Astrocyte (in vitro differentiated cells and primary cell): ENCODE data around the gene TMEM9. TPM values are rescaled to one million over a fixed set of nuclear protein-coding genes. Genes with fewer than 3 reads are reported as not detected.

ENCODE experiments used
- DNase-seq: peaks from one replicate; pipeline ENCODE4 v3.0.0-alpha.2; 2010; ENCODE audit warnings: low read depth
- FAIRE-seq: peaks from 2 replicates; lab custom pipeline; 2011; peaks lifted over from hg19 to GRCh38; lab: Jason Lieb, UNC
- H2AFZ ChIP-seq: 2 replicates; pipeline ENCODE4 v1.6.0; 2012; ENCODE audit warnings: low read depth, low read length, inconsistent platforms
- H3K27ac ChIP-seq: 2 replicates; pipeline ENCODE4 v1.5.1; 2011; ENCODE audit warnings: low read depth, low read length, inconsistent platforms
- H3K27me3 ChIP-seq: 2 replicates; pipeline ENCODE4 v1.6.0; 2011; ENCODE audit warnings: low read length, inconsistent platforms; ENCODE audit not compliant: insufficient read depth
- H3K36me3 ChIP-seq: 2 replicates; pipeline ENCODE4 v1.5.1; 2011; ENCODE audit warnings: low read length, inconsistent platforms; ENCODE audit not compliant: insufficient read depth
- H3K4me1 ChIP-seq: 2 replicates; pipeline ENCODE4 v1.5.1; 2011; ENCODE audit warnings: low read length, inconsistent platforms; ENCODE audit not compliant: insufficient read depth
- H3K4me2 ChIP-seq: 2 replicates; pipeline ENCODE4 v1.6.0; 2012; ENCODE audit warnings: low read length, inconsistent platforms
- H3K4me3 ChIP-seq: 2 replicates; pipeline ENCODE4 v1.5.1; 2011; ENCODE audit warnings: low read depth, mild to moderate bottlenecking, low read length, inconsistent platforms; ENCODE audit not compliant: insufficient read depth
- H3K79me2 ChIP-seq: 2 replicates; pipeline ENCODE4 v1.6.0; 2012; ENCODE audit warnings: mild to moderate bottlenecking, low read length, inconsistent platforms; ENCODE audit not compliant: insufficient read depth
- H3K9ac ChIP-seq: 2 replicates; pipeline ENCODE4 v1.6.0; 2012; ENCODE audit warnings: mild to moderate bottlenecking, low read length, inconsistent platforms
- H3K9me3 ChIP-seq: 2 replicates; pipeline ENCODE4 v1.5.1; 2012; ENCODE audit warnings: low read depth, mild to moderate bottlenecking, low read length, inconsistent platforms; ENCODE audit not compliant: insufficient read depth
- H4K20me1 ChIP-seq: 2 replicates; pipeline ENCODE4 v1.6.0; 2012; ENCODE audit warnings: low read length, inconsistent platforms; ENCODE audit not compliant: insufficient read depth
- H3K27ac Mint-ChIP-seq: one replicate; pipeline ENCODE4 v1.8.0; 2021; ENCODE audit warnings: mild to moderate bottlenecking, mixed read lengths; ENCODE audit not compliant: unreplicated experiment
- H3K27me3 Mint-ChIP-seq: one replicate; pipeline ENCODE4 v1.8.0; 2021; ENCODE audit warnings: low read depth, mixed read lengths; ENCODE audit not compliant: unreplicated experiment
- H3K36me3 Mint-ChIP-seq: one replicate; pipeline ENCODE4 v1.8.0; 2021; ENCODE audit warnings: low read depth, mixed read lengths; ENCODE audit not compliant: unreplicated experiment
- H3K4me1 Mint-ChIP-seq: one replicate; pipeline ENCODE4 v1.8.0; 2021; ENCODE audit warnings: low read depth, mixed read lengths; ENCODE audit not compliant: unreplicated experiment
- H3K4me3 Mint-ChIP-seq: one replicate; pipeline ENCODE4 v1.8.0; 2021; ENCODE audit warnings: mild to moderate bottlenecking, moderate library complexity, mixed read lengths; ENCODE audit not compliant: unreplicated experiment
- H3K9me3 Mint-ChIP-seq: one replicate; pipeline ENCODE4 v1.8.0; 2021; ENCODE audit warnings: mild to moderate bottlenecking, mixed read lengths; ENCODE audit not compliant: unreplicated experiment
- EZH2 ChIP-seq: IDR thresholded peaks from 2 replicates; pipeline ENCODE4 v1.6.1; 2012; ENCODE audit warnings: mild to moderate bottlenecking, low read length, inconsistent platforms; ENCODE audit not compliant: insufficient read depth
- total RNA-seq: library from RNA; stranded (reverse); gene quantifications from 2 replicates; pipeline ENCODE4 v1.2.1, GENCODE V29; 2021
- TF ChIP-seq, protein P1 (sequence below): IDR thresholded peaks from 2 replicates; pipeline ENCODE4 v1.5.1; 2011; ENCODE audit warnings: low read depth, mild to moderate bottlenecking, inconsistent platforms, low read length, moderate library complexity; ENCODE audit not compliant: insufficient read depth

Gene TMEM9
- total RNA-seq, 1 donor from 2014 or later: 88.1 TPM

DNA sequence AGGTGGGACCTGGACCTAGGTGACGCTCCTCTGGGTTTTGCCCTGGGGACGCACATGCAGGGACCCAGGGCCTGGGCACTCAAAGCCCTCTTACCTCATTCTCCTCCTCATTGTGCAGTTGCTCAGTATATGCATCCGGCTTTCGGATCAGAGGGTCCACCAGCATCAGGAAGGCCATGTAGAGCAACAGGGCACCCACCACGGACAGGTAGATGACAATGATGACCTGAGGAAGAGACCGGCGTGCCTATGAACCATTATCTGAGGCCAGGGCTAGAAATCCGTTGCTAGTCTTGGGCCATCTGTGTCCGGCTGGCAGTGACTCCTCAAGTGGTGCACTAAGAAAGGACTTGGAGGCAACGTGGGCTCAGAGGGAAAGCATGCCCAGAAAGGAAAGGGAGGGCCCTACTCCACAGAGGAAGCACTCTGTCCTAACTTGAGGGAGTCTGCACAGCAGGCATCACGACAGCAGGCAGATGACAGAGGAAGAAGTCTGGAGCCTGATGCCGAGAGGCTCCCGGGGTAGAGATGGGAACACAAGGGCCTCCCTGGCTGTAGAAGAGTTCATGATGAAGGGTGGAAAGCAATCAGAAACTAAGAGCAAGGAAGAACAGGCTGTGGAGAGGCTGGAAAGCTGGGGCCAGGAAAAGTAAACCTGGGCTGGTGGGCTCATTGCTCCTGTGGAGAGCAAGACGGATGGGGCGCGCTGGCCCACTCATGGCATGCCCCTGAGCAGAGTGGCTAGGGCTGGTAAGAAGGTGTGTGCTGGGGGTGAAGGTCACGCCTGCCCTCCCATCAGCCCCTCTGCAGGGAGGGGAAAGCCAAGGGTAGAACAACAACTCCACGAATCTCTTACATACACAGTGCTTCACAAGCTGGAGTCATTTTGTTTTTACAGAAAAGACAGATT, 10.3 kb downstream of the TMEM9 start:
- Mint-ChIP-seq H3K4me3 (no peak overlapping the region), H3K27me3 (no peaks in the 10 kb centered on the region), H3K36me3 (peaks cover 41% of the 10 kb centered on the region), H3K27ac (no peak overlapping the region), H3K9me3 (no peaks in the 10 kb centered on the region), H3K4me1 (no peaks in the 10 kb centered on the region)
- TF ChIP-seq EZH2: no peak
- TF ChIP-seq, protein P1, sequence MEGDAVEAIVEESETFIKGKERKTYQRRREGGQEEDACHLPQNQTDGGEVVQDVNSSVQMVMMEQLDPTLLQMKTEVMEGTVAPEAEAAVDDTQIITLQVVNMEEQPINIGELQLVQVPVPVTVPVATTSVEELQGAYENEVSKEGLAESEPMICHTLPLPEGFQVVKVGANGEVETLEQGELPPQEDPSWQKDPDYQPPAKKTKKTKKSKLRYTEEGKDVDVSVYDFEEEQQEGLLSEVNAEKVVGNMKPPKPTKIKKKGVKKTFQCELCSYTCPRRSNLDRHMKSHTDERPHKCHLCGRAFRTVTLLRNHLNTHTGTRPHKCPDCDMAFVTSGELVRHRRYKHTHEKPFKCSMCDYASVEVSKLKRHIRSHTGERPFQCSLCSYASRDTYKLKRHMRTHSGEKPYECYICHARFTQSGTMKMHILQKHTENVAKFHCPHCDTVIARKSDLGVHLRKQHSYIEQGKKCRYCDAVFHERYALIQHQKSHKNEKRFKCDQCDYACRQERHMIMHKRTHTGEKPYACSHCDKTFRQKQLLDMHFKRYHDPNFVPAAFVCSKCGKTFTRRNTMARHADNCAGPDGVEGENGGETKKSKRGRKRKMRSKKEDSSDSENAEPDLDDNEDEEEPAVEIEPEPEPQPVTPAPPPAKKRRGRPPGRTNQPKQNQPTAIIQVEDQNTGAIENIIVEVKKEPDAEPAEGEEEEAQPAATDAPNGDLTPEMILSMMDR: no peak
- no peak overlapping the region for H3K9ac ChIP-seq
- no peak overlapping the region for H3K4me2 ChIP-seq
- H3K27ac ChIP-seq: no peak overlapping the region
- peaks cover 39% of the 10 kb centered on the region for H3K36me3 ChIP-seq
- DNase-seq (no peak), FAIRE-seq (no peak)
- H3K79me2 ChIP-seq: no peaks in the 10 kb centered on the region
- H3K4me3 ChIP-seq: no peak overlapping the region
- no peaks in the 10 kb centered on the region for H3K4me1 ChIP-seq
- no peak overlapping the region for H2AFZ ChIP-seq
- H3K27me3 ChIP-seq: no peaks in the 10 kb centered on the region
- H3K9me3 ChIP-seq: no peaks in the 10 kb centered on the region
- peaks cover 34% of the 10 kb centered on the region for H4K20me1 ChIP-seq

GRCh38 chr1:201142849-201143725, 11.2 kb downstream of the TMEM9 start:
- Histone ChIP-seq H3K9ac (no peak overlapping the region), H3K9me3 (no peaks in the 10 kb centered on the region), H3K27me3 (no peaks in the 10 kb centered on the region), H3K79me2 (no peaks in the 10 kb centered on the region), H3K4me3 (no peak overlapping the region), H3K4me2 (no peak overlapping the region), H2AFZ (no peak overlapping the region), H3K36me3 (peaks cover 32% of the 10 kb centered on the region), H3K4me1 (peaks cover 6% of the 10 kb centered on the region), H3K27ac (no peak overlapping the region), H4K20me1 (peaks cover 34% of the 10 kb centered on the region)
- Mint-ChIP-seq H3K9me3 (no peaks in the 10 kb centered on the region), H3K4me1 (peaks cover 2% of the 10 kb centered on the region), H3K27me3 (no peaks in the 10 kb centered on the region), H3K27ac (no peak overlapping the region), H3K36me3 (peaks cover 36% of the 10 kb centered on the region), H3K4me3 (no peak overlapping the region)
- FAIRE-seq (no peak), DNase-seq (no peak)
- TF ChIP-seq EZH2: no peak
- TF ChIP-seq, protein P1: no peak
